PC-9 (cell line): ENCODE data around the gene AOC1.

Experiments
- EZH2 ChIP-seq: fragments of 200-600 bp; sonication (generic); IDR thresholded peaks from 2 replicates; pipeline ENCODE4 v1.8.0; 2017; ENCODE audit warnings: antibody characterized with exemption, low read depth
- TF ChIP-seq, protein P1 (sequence below): fragments of 200-600 bp; sonication (generic); conservative IDR thresholded peaks from 2 replicates; pipeline ENCODE4 v1.6.1; 2017; ENCODE audit warnings: mixed run types, antibody characterized with exemption, mild to moderate bottlenecking, moderate library complexity

DNA sequence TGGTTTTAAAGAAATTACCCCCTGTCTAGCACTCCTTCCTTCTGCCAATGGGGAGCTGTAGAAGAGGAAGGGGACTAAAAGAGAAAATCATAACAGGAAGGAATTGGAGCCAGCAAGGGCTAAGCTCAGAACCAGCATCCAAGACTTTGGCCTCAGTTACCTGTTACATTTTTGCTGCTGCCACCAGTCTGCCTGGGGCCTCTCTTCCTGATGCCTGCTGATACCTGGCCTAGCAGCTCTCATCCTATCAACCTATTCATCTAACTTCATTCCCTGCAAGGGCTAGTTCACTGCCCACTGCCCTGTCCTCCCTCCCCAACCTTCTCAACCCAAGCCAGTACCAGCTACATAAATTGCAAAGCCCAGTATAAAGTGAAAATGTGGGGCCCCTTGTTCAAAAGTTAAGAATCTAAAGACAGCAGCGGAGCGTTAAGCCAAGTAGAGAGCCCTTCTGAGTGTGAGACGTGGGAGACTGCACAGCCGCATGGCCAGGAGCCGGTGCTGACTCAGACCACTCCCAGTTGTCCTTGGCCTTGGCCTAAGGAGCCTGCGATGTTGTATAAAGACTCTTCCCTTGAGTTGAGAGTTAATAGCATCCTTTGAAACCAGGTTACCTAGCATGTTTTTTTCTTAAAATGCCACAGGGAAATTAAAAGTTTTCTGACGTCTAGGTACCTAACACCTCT is 13.2 kb upstream of the AOC1 start:
- TF ChIP-seq, protein P1, sequence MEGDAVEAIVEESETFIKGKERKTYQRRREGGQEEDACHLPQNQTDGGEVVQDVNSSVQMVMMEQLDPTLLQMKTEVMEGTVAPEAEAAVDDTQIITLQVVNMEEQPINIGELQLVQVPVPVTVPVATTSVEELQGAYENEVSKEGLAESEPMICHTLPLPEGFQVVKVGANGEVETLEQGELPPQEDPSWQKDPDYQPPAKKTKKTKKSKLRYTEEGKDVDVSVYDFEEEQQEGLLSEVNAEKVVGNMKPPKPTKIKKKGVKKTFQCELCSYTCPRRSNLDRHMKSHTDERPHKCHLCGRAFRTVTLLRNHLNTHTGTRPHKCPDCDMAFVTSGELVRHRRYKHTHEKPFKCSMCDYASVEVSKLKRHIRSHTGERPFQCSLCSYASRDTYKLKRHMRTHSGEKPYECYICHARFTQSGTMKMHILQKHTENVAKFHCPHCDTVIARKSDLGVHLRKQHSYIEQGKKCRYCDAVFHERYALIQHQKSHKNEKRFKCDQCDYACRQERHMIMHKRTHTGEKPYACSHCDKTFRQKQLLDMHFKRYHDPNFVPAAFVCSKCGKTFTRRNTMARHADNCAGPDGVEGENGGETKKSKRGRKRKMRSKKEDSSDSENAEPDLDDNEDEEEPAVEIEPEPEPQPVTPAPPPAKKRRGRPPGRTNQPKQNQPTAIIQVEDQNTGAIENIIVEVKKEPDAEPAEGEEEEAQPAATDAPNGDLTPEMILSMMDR = no peak
- no peak for TF ChIP-seq EZH2
